ENCODE results near the gene CCDC179. TPM values are rescaled to one million over a fixed set of nuclear protein-coding genes. Genes with fewer than 3 reads are reported as not detected.
A peak's percentile ranks its signal among the peaks of the same experiment; 100 is the strongest.

Gene CCDC179
- total and polyA plus RNA-seq, 9 of the 15 experiments (the other 6 are each of a cell fraction or from before 2014, with no cell fraction given), result not detected

DNA sequence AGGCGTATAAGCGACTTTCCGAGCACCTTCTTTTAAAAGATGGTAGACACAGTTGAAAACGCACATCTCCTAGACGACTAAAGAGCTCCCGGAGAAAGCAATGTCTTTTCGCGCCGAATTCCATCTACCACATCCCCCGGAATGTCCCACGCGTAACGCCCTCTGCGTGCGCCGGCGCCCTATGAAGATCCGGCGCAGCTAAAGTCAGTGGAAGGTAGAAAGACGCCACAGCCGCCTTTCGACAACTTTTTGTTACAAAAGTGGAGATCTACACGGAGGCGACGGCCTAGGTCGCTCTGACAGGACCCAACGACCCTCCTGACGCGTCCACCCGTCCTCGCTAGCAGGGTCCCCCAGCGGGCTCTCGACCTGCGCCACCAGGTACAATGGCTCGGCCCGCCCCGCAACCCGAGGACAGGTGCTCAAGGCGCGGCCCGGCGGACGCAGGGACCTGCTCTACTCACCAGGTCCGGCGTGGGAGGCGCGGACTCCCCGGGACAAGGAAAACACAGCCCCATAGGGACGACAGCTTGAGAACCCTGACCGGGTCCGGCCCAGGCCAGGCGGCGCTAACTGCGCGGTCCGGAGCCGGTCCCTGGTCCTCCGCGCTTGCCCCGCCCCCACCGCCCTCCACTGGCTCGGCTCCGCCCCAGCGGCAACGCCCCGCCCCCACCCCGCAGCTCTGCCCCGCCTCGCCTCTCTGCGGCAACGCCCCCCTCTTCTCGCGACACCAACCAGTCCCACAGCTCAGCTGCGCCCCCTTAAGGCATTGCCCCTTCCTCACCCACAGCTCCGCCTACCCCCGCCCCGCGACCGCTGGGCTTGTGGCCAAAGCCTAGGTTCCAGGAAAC lies 30.8 kb downstream of the CCDC179 start, which contains the start of gene SVIP (continued):
- TF ChIP-seq, protein P1, sequence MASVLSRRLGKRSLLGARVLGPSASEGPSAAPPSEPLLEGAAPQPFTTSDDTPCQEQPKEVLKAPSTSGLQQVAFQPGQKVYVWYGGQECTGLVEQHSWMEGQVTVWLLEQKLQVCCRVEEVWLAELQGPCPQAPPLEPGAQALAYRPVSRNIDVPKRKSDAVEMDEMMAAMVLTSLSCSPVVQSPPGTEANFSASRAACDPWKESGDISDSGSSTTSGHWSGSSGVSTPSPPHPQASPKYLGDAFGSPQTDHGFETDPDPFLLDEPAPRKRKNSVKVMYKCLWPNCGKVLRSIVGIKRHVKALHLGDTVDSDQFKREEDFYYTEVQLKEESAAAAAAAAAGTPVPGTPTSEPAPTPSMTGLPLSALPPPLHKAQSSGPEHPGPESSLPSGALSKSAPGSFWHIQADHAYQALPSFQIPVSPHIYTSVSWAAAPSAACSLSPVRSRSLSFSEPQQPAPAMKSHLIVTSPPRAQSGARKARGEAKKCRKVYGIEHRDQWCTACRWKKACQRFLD (CRISPR knock-in tag; IDR thresholded peaks at IDR 0.05), result 0 out of 2 replicates have a peak, but pooled peaks have one; percentile 28
- TF ChIP-seq KHSRP (IDR thresholded peaks at IDR 0.05) (no peak), POLR2B (IDR thresholded peaks at IDR 0.05; ENCODE audit: low read depth, partially characterized antibody) (peak; percentile 68), MTA3 (IDR thresholded peaks at IDR 0.05; ENCODE audit: borderline replicate concordance) (peak; percentile 22; the same call in 1 of the 2 replicates), YBX1 (IDR thresholded peaks at IDR 0.05) (no peak), GTF2F1 (IDR thresholded peaks at IDR 0.05; ENCODE audit: low read depth, low read length) (no peak), MBD2 (IDR thresholded peaks at IDR 0.05; ENCODE audit: borderline replicate concordance, low read depth) (0 out of 2 replicates have a peak, but pooled peaks have one; percentile 44), EHMT2 (IDR thresholded peaks at IDR 0.05) (no peak), SUPT5H (IDR thresholded peaks at IDR 0.05) (peak; percentile 85), CHD4 (IDR thresholded peaks at IDR 0.05; ENCODE audit: insufficient read depth, insufficient replicate concordance, low read depth, low read length, poor library complexity, severe bottlenecking) (no peak), ZFP36 (IDR thresholded peaks at IDR 0.05; ENCODE audit: low read depth, low read length, partially characterized antibody) (no peak), FOXK2 (conservative IDR thresholded peaks at IDR 0.05 in 1 of 2, IDR thresholded peaks at IDR 0.05 in 1 of 2; ENCODE audit: low read depth in 2 of 2) (peak in 1 of 2 experiments; percentile 11; a peak in 1 of 4 replicates), ZBTB7A (IDR thresholded peaks at IDR 0.05; ENCODE audit: borderline replicate concordance, control insufficient read depth, low read depth, low read length) (peak; percentile 39; the same call in 1 of the 2 replicates), PRMT5 (CRISPR knock-in tag; IDR thresholded peaks at IDR 0.05) (no peak), ZKSCAN1 (IDR thresholded peaks at IDR 0.05; ENCODE audit: low read depth, low read length) (peak; percentile 23; the same call in 1 of the 2 replicates), BRCA1 (IDR thresholded peaks at IDR 0.05) (no peak), BRCA1 (CRISPR knock-in tag; IDR thresholded peaks at IDR 0.05) (no peak), CREB1 (IDR thresholded peaks at IDR 0.05) (peak; percentile 74), CREB1 (CRISPR knock-in tag; IDR thresholded peaks at IDR 0.05) (peak; percentile 21; the same call in 1 of the 2 replicates), GTF2E2 (tag; IDR thresholded peaks at IDR 0.05) (peak; percentile 43; the same call in 1 of the 2 replicates), ZNF24 (IDR thresholded peaks at IDR 0.05) (0 out of 2 replicates have a peak, but pooled peaks have one; percentile 19)
- TF ChIP-seq, protein P2, sequence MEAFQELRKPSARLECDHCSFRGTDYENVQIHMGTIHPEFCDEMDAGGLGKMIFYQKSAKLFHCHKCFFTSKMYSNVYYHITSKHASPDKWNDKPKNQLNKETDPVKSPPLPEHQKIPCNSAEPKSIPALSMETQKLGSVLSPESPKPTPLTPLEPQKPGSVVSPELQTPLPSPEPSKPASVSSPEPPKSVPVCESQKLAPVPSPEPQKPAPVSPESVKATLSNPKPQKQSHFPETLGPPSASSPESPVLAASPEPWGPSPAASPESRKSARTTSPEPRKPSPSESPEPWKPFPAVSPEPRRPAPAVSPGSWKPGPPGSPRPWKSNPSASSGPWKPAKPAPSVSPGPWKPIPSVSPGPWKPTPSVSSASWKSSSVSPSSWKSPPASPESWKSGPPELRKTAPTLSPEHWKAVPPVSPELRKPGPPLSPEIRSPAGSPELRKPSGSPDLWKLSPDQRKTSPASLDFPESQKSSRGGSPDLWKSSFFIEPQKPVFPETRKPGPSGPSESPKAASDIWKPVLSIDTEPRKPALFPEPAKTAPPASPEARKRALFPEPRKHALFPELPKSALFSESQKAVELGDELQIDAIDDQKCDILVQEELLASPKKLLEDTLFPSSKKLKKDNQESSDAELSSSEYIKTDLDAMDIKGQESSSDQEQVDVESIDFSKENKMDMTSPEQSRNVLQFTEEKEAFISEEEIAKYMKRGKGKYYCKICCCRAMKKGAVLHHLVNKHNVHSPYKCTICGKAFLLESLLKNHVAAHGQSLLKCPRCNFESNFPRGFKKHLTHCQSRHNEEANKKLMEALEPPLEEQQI (IDR thresholded peaks at IDR 0.05), result no peak
- TF ChIP-seq, protein P3, sequence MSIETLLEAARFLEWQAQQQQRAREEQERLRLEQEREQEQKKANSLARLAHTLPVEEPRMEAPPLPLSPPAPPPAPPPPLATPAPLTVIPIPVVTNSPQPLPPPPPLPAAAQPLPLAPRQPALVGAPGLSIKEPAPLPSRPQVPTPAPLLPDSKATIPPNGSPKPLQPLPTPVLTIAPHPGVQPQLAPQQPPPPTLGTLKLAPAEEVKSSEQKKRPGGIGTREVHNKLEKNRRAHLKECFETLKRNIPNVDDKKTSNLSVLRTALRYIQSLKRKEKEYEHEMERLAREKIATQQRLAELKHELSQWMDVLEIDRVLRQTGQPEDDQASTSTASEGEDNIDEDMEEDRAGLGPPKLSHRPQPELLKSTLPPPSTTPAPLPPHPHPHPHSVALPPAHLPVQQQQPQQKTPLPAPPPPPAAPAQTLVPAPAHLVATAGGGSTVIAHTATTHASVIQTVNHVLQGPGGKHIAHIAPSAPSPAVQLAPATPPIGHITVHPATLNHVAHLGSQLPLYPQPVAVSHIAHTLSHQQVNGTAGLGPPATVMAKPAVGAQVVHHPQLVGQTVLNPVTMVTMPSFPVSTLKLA (conservative IDR thresholded peaks at IDR 0.05), result peak in 1 of 2 experiments; percentile 58; a peak in 1 of 4 replicates
